Ovary (tissue), 9 donors: ENCODE data around the gene PRIMPOL. TPM values are rescaled to one million over a fixed set of nuclear protein-coding genes. Genes with fewer than 3 reads are reported as not detected.

Experiments
- DNase-seq, 5 donors: peaks; one replicate each; pipeline ENCODE4 v3.0.0-alpha.2; 2019 to 2020
- H3K27ac ChIP-seq, 2 donors: fragments of 200-600 bp; one replicate each; pipeline versions ENCODE4 v1.5.1 to v1.8.0; 2019 to 2022
- H3K27me3 ChIP-seq: fragments of 200-600 bp; one replicate; pipeline ENCODE4 v1.8.0; 2022
- H3K36me3 ChIP-seq: fragments of 200-600 bp; sonication (generic); one replicate; pipeline ENCODE4 v1.5.1; 2019
- H3K4me1 ChIP-seq: one replicate; pipeline ENCODE4 v1.8.1; 2013; ENCODE audit warnings: mild to moderate bottlenecking, moderate library complexity; ENCODE audit not compliant: insufficient read depth
- H3K4me3 ChIP-seq: fragments of 200-600 bp; sonication (generic); one replicate; pipeline ENCODE4 v1.5.1; 2017
- H3K9me3 ChIP-seq, 2 donors: fragments of 200-600 bp in 1 of 2; sonication (generic) in 1 of 2; one replicate each; pipeline versions ENCODE4 v1.5.1 to v1.8.1; 2013 to 2019; ENCODE audit warnings: mild to moderate bottlenecking in 1 of 2, moderate library complexity in 1 of 2
- CTCF ChIP-seq, 3 donors: fragments of 450-650 bp in 2 of 3; fragments of 200-600 bp in 1 of 3; IDR thresholded peaks; one replicate each; pipeline versions ENCODE4 v1.5.1 to v1.8.0; 2016 to 2022; ENCODE audit warnings: antibody characterized with exemption in 3 of 3, mild to moderate bottlenecking in 1 of 3
- EP300 ChIP-seq: sonication (generic); formaldehyde crosslinking; IDR thresholded peaks from one replicate; pipeline ENCODE4 v1.6.1; 2017; ENCODE audit warnings: antibody characterized with exemption
- POLR2A ChIP-seq: fragments of 450-650 bp; IDR thresholded peaks from one replicate; pipeline ENCODE4 v1.6.1; 2017; ENCODE audit warnings: antibody characterized with exemption, mild to moderate bottlenecking, moderate library complexity
- WGBS, 3 donors: extraction: QIAGEN DNeasy Blood & Tissue Kit in 1 of 3; methylation state at CpG; one replicate each; pipeline versions ENCODE4 v1.1.5 to v1.1.7; 2013 to 2017; 5-methylcytosine and 5-hydroxymethylcytosine counted together
- intact Hi-C, 4 donors: fragments of 100-400 bp; cut with DNase I; formaldehyde crosslinking; loops; one replicate each; pipeline versions ENCODE4 v1.11.0 to v1.15.1; 2022 to 2023
- polyA plus RNA-seq, 2 donors: library from polyadenylated mRNA; stranded (reverse); fragments of 200-250 nt in 1 of 2; fragments of 350-450 nt in 1 of 2; fragmentation: Illumina TruSeq in 1 of 2; extraction: RNeasy Lipid Tissue Mini Kit (QIAGEN cat#74804) in 1 of 2; gene quantifications; one replicate each; pipeline ENCODE4 v1.2.3, GENCODE V29; 2013 to 2014
- total RNA-seq, 7 donors: library from RNA; depleted of rRNA in 2 of 7; stranded (reverse); fragments of >200 nt in 2 of 7; fragmentation: NEBNext Ultra II Directional in 3 of 7; extraction: Animal tissue kit (Norgen Biotek cat#: 25700) in 3 of 7; gene quantifications; one replicate each; pipeline versions ENCODE4 v1.1.0 to v1.2.4, GENCODE V29; 2016 to 2023
- donor health status: DM: no; HTN: no; CAD: no; lungs with moderate emphysema.
- donor health status: DM: no; HTN: no; CAD: no.
- donor health status: Bipolar disorder and iron deficiency.
- donor health status: DM: yes; HTN: yes; CAD: no.
- donor health status: DM: no; HTN: no; CAD: no.
- donor health status: DM: yes; HTN: yes; CAD: no.

PRIMPOL gene
- total and polyA plus RNA-seq, 9 donors = 14.1 to 29.2 (median 17.6) TPM

- no peaks in the 10 kb centered on the region for H3K27me3 ChIP-seq
- intact Hi-C loops = no loop called here
- no peak overlapping the region for H3K4me3 ChIP-seq
- no peaks in the 10 kb centered on the region for H3K9me3 ChIP-seq
- no peaks in the 10 kb centered on the region for H3K4me1 ChIP-seq
- no peaks in the 10 kb centered on the region for H3K36me3 ChIP-seq
- DNase-seq = no peak
- 66 to 71% (median 67%) methylated on average over 6 of the region's 6 CpGs for WGBS, 3 donors
- H3K27ac ChIP-seq = no peak overlapping the region
- no peak for TF ChIP-seq CTCF (IDR thresholded peaks at IDR 0.05)
- TF ChIP-seq POLR2A = no peak
- no peak for TF ChIP-seq EP300
Observed at GRCh38 chr4:184664445-184665210, 15.1 kb downstream of the PRIMPOL start.

GRCh38 chr4:184666670-184667069 lies 17.1 kb downstream of the PRIMPOL start:
- intact Hi-C loops = no loop called here
- no peaks in the 10 kb centered on the region for H3K27me3 ChIP-seq
- TF ChIP-seq POLR2A (no peak), EP300 (no peak), CTCF (IDR thresholded peaks at IDR 0.05) (no peak)
- WGBS, 3 donors = 79 to 83% (median 83%) methylated on average over 6 of the region's 6 CpGs
- H3K4me1 ChIP-seq = no peaks in the 10 kb centered on the region
- no peaks in the 10 kb centered on the region for H3K9me3 ChIP-seq
- no peak overlapping the region for H3K27ac ChIP-seq
- no peak for DNase-seq
- no peak overlapping the region for H3K4me3 ChIP-seq
- H3K36me3 ChIP-seq = no peaks in the 10 kb centered on the region

GRCh38 chr4:184668096-184668495 lies 18.6 kb downstream of the PRIMPOL start:
- intact Hi-C loops = no loop called here
- Histone ChIP-seq H3K4me3 (no peak overlapping the region), H3K27ac (no peak overlapping the region), H3K4me1 (no peaks in the 10 kb centered on the region), H3K27me3 (no peaks in the 10 kb centered on the region), H3K9me3 (no peaks in the 10 kb centered on the region), H3K36me3 (no peaks in the 10 kb centered on the region)
- TF ChIP-seq CTCF (IDR thresholded peaks at IDR 0.05) (no peak), POLR2A (no peak), EP300 (no peak)
- 89 to 93% (median 91%) methylated on average over 9 of the region's 9 CpGs for WGBS, 3 donors
- no peak for DNase-seq

- H3K4me1 ChIP-seq = no peaks in the 10 kb centered on the region
- no peak for DNase-seq
- H3K27ac ChIP-seq = no peak overlapping the region
- intact Hi-C loops = no loop called here
- H3K9me3 ChIP-seq = no peaks in the 10 kb centered on the region
- H3K4me3 ChIP-seq = no peak overlapping the region
- no peak for TF ChIP-seq CTCF (IDR thresholded peaks at IDR 0.05)
- no peak for TF ChIP-seq EP300
- TF ChIP-seq POLR2A = no peak
- H3K27me3 ChIP-seq = no peaks in the 10 kb centered on the region
- 85 to 89% (median 89%) methylated on average over 9 of the region's 9 CpGs for WGBS, 3 donors
- no peaks in the 10 kb centered on the region for H3K36me3 ChIP-seq
Observed at GRCh38 chr4:184668511-184669114, 19.1 kb downstream of the PRIMPOL start.
